A673 (cell line): Measurements from ENCODE around the gene CHRNA5. TPM values are rescaled to one million over a fixed set of nuclear protein-coding genes. Genes with fewer than 3 reads are reported as not detected.

Experiments used
- BruUV-seq: library from RNA; stranded (reverse); fragments of 400-500 nt; replicated peaks from 2 replicates; lab custom pipeline; 2021; lab: Mats Ljungman, UMichigan
- CTCF ChIA-PET: fragments of 300-600 bp; sonication (Branson Sonifier 250); formaldehyde crosslinking; loops from one replicate; lab custom pipeline; 2022; ENCODE audit warnings: antibody characterized with exemption; lab: Charles Lee
- POLR2A ChIA-PET: fragments of 300-600 bp; sonication (Branson Sonifier 250); formaldehyde crosslinking; loops from one replicate; lab custom pipeline; 2022; ENCODE audit warnings: antibody characterized with exemption; ENCODE audit not compliant: low non-redundant PET; lab: Charles Lee
- DNase-seq: peaks from one replicate; pipeline ENCODE4 v3.0.0-alpha.2; 2015; ENCODE audit warnings: low spot score
- H3K27ac ChIP-seq: fragments of 200-600 bp; sonication (generic); 2 replicates; pipeline ENCODE4 v1.5.1; 2016; ENCODE audit warnings: mixed run types, low read depth, mild to moderate bottlenecking, mixed read lengths, antibody characterized with exemption, low read length; ENCODE audit not compliant: poor library complexity, severe bottlenecking
- H3K27me3 ChIP-seq: fragments of 200-600 bp; sonication (generic); replicated peaks from 2 replicates; pipeline ENCODE4 v1.6.1; 2017; ENCODE audit warnings: mixed run types, low read depth, mild to moderate bottlenecking, mixed read lengths, antibody characterized with exemption, low read length; ENCODE audit not compliant: insufficient read depth, poor library complexity
- H3K36me3 ChIP-seq: fragments of 200-600 bp; sonication (generic); 2 replicates; pipeline ENCODE4 v1.6.1; 2016; ENCODE audit warnings: mixed run types, mild to moderate bottlenecking, mixed read lengths, antibody characterized with exemption, low read length; ENCODE audit not compliant: insufficient read depth, poor library complexity, severe bottlenecking
- H3K4me1 ChIP-seq: fragments of 200-600 bp; sonication (generic); 2 replicates; pipeline ENCODE4 v1.6.1; 2017; ENCODE audit warnings: mixed run types, mild to moderate bottlenecking, mixed read lengths, antibody characterized with exemption, low read length; ENCODE audit not compliant: insufficient read depth, poor library complexity, severe bottlenecking
- H3K4me3 ChIP-seq: fragments of 200-600 bp; sonication (generic); 2 replicates; pipeline ENCODE4 v1.5.1; 2016; ENCODE audit warnings: low read depth, mixed run types, mild to moderate bottlenecking, mixed read lengths, low read length; ENCODE audit not compliant: poor library complexity, severe bottlenecking
- H3K9me3 ChIP-seq: fragments of 200-600 bp; sonication (generic); 2 replicates; pipeline ENCODE4 v1.6.1; 2016; ENCODE audit warnings: mixed run types, low read depth, mild to moderate bottlenecking, mixed read lengths, antibody characterized with exemption, low read length; ENCODE audit not compliant: poor library complexity, severe bottlenecking
- CTCF ChIP-seq: fragments of 300-800, 200-600 bp; sonication (generic); conservative IDR thresholded peaks from 2 replicates; pipeline ENCODE4 v1.5.1; 2017; ENCODE audit warnings: low read depth, mild to moderate bottlenecking, antibody characterized with exemption, low read length, moderate library complexity, mixed read lengths
- EZH2 ChIP-seq: fragments of 200-600 bp; sonication (generic); IDR thresholded peaks from 2 replicates; pipeline ENCODE4 v1.6.1; 2017; ENCODE audit warnings: borderline replicate concordance, low read depth, mild to moderate bottlenecking, mixed read lengths, antibody characterized with exemption, low read length; ENCODE audit not compliant: poor library complexity, severe bottlenecking
- intact Hi-C: fragments of 100-400 bp; cut with micrococcal nuclease; formaldehyde crosslinking; loops from one replicate; pipeline ENCODE4 v1.10.0; 2022; ENCODE audit not compliant: unreplicated experiment
- total RNA-seq: library from RNA; stranded (reverse); gene quantifications from 2 replicates; pipeline ENCODE4 v1.2.3, GENCODE V29; 2021

Gene CHRNA5
- total RNA-seq, 1 experiment from 2014 or later: 19.1 TPM

- Histone ChIP-seq H3K4me1 (no peaks in the 10 kb centered on the region), H3K27ac (no peak overlapping the region), H3K9me3 (no peaks in the 10 kb centered on the region), H3K4me3 (no peak overlapping the region), H3K27me3 (peaks cover 8% of the 10 kb centered on the region), H3K36me3 (no peaks in the 10 kb centered on the region)
- no TSS peak for BruUV-seq
- TF ChIP-seq CTCF: no peak
- TF ChIP-seq EZH2: no peak
- DNase-seq: no peak
- POLR2A ChIA-PET: no interaction called here
- intact Hi-C loops: no loop called here
- CTCF ChIA-PET: no interaction called here
Observed at GRCh38 chr15:78614021-78614420, 48.7 kb downstream of the CHRNA5 start.

- ChIA-PET CTCF (no interaction called here), POLR2A (no interaction called here)
- TF ChIP-seq EZH2: no peak
- TF ChIP-seq CTCF: no peak
- no peak for DNase-seq
- BruUV-seq: no TSS peak
- Histone ChIP-seq H3K27me3 (peaks cover 20% of the 10 kb centered on the region), H3K4me3 (no peak overlapping the region), H3K27ac (no peak overlapping the region), H3K4me1 (no peaks in the 10 kb centered on the region), H3K36me3 (no peaks in the 10 kb centered on the region), H3K9me3 (no peaks in the 10 kb centered on the region)
- intact Hi-C loops: no loop called here
Observed at GRCh38 chr15:78615151-78615589, 49.9 kb downstream of the CHRNA5 start.

- Histone ChIP-seq H3K4me3 (no peak overlapping the region), H3K9me3 (no peaks in the 10 kb centered on the region), H3K36me3 (no peaks in the 10 kb centered on the region), H3K27me3 (peaks cover 33% of the 10 kb centered on the region), H3K4me1 (no peaks in the 10 kb centered on the region), H3K27ac (no peak overlapping the region)
- intact Hi-C loops: no loop called here
- ChIA-PET POLR2A (no interaction called here), CTCF (interaction anchor here (0.6 kb wide), 1 partner anchor 61 kb away, joined by 7 read pairs; no protein-coding TSS in a partner anchor)
- no peak for TF ChIP-seq CTCF
- TF ChIP-seq EZH2: no peak
- no TSS peak for BruUV-seq
- DNase-seq: no peak
Observed at GRCh38 chr15:78616506-78616905, 51.2 kb downstream of the CHRNA5 start.
